ENCODE data around the gene SOWAHB. TPM values are rescaled to one million over a fixed set of nuclear protein-coding genes. Genes with fewer than 3 reads are reported as not detected.

Gene SOWAHB
- total RNA-seq, 3 donors from 2014 or later (not counting 1 experiment from before 2014, with no cell fraction given) = not detected

DNA sequence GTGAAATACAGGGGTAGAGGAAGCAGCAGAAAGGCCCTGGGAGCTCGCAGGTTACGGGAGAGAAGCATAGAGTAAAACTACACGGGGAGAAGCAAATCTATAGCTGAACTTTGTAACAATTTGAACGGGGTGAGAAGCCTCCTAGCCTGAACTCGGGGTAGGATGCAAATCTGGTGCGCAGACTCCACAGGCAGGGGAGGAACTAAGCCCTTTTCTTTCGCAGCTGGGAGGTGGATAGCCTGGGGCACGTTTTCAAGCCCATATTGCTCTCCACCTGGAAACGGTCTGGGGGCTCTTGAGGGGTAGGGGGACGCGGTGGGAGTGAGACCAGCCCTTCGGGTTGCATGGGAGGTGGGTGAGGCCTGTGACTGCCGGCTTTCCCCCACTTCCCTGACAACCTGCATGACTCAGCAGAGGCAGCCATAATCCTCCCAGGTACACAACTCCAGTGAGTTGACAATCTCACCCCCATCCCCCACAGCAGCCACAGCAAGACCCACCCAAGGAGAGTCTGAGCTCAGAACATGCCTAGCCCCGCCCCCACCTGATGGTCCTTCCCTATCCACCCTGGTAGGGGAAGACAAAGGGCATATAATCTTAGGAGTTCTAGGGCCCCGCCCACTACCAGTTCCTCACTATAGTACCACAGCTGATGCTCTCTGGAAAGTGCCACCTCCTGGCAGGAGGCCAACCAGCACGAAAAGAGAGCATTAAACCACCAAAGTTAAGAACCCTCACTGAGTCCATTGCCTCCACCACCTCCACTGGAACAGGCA lies 29.9 kb downstream of the SOWAHB start:
- no peaks in the 10 kb centered on the region for H3K4me1 ChIP-seq (ENCODE audit: control insufficient read depth, insufficient read depth, low read length)
- TF ChIP-seq, protein P1, sequence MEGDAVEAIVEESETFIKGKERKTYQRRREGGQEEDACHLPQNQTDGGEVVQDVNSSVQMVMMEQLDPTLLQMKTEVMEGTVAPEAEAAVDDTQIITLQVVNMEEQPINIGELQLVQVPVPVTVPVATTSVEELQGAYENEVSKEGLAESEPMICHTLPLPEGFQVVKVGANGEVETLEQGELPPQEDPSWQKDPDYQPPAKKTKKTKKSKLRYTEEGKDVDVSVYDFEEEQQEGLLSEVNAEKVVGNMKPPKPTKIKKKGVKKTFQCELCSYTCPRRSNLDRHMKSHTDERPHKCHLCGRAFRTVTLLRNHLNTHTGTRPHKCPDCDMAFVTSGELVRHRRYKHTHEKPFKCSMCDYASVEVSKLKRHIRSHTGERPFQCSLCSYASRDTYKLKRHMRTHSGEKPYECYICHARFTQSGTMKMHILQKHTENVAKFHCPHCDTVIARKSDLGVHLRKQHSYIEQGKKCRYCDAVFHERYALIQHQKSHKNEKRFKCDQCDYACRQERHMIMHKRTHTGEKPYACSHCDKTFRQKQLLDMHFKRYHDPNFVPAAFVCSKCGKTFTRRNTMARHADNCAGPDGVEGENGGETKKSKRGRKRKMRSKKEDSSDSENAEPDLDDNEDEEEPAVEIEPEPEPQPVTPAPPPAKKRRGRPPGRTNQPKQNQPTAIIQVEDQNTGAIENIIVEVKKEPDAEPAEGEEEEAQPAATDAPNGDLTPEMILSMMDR (IDR thresholded peaks at IDR 0.05) = no peak
- H3K9me3 Mint-ChIP-seq = no peaks in the 10 kb centered on the region
- no peak overlapping the region for H3K4me3 Mint-ChIP-seq
- peaks cover 0 to 5% of the 10 kb centered on the region in 2 donors for H3K4me1 Mint-ChIP-seq
- no peak overlapping the region for H3K27ac Mint-ChIP-seq
- no peak overlapping the region for H3K27ac ChIP-seq (ENCODE audit: low read length)
- intact Hi-C loops (cut with micrococcal nuclease) = no loop called here
- no peaks in the 10 kb centered on the region for H3K36me3 ChIP-seq (ENCODE audit: control insufficient read depth, insufficient read depth, low read length)
- H3K27me3 ChIP-seq (ENCODE audit: control insufficient read depth, insufficient read depth, low read length) = no peaks in the 10 kb centered on the region
- no peak overlapping the region for H3K4me3 ChIP-seq (ENCODE audit: low read length)
- peaks cover 5 to 25% of the 10 kb centered on the region in 2 donors for H3K27me3 Mint-ChIP-seq (ENCODE audit: low read depth in 2 of 2)
- H3K9me3 ChIP-seq (ENCODE audit: control insufficient read depth, insufficient read depth, low read length) = no peaks in the 10 kb centered on the region
- H3K36me3 Mint-ChIP-seq = no peaks in the 10 kb centered on the region
- 76% methylated on average over 13 of the region's 16 CpGs for WGBS (ENCODE audit: insufficient coverage)
- no peak for ATAC-seq
- DNase-seq = no peak

DNA sequence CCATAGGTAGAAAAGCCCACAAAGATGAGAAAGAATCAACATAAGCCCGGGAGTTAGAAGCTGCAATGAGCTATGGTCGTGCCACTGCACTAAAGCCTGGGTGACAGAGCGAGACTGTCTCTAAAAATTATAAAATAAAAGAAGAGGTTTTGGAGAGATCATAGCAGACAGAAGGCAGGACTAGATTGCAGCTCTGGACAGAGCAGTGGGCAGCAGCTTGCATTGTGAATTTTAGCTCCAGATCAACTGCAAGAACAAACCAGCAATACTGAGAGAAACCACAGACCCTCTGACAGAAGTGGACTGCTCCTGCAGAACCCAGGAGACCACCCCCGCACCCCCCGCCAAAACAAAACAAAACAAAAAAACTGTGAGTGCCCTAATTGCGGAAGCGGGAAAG lies 30.6 kb downstream of the SOWAHB start:
- no peak overlapping the region for H3K27ac Mint-ChIP-seq
- H3K4me1 Mint-ChIP-seq = peaks cover 0 to 5% of the 10 kb centered on the region in 2 donors
- WGBS (ENCODE audit: insufficient coverage) = 90% methylated on average over 7 of the region's 7 CpGs
- Histone ChIP-seq H3K4me1 (ENCODE audit: control insufficient read depth, insufficient read depth, low read length) (no peaks in the 10 kb centered on the region), H3K27me3 (ENCODE audit: control insufficient read depth, insufficient read depth, low read length) (no peaks in the 10 kb centered on the region), H3K36me3 (ENCODE audit: control insufficient read depth, insufficient read depth, low read length) (no peaks in the 10 kb centered on the region), H3K27ac (ENCODE audit: low read length) (no peak overlapping the region), H3K9me3 (ENCODE audit: control insufficient read depth, insufficient read depth, low read length) (no peaks in the 10 kb centered on the region), H3K4me3 (ENCODE audit: low read length) (no peak overlapping the region)
- DNase-seq = no peak
- peaks cover 5 to 18% of the 10 kb centered on the region in 2 donors for H3K27me3 Mint-ChIP-seq (ENCODE audit: low read depth in 2 of 2)
- no peaks in the 10 kb centered on the region for H3K9me3 Mint-ChIP-seq
- TF ChIP-seq, protein P1 (IDR thresholded peaks at IDR 0.05) = no peak
- no peak overlapping the region for H3K4me3 Mint-ChIP-seq
- intact Hi-C loops (cut with micrococcal nuclease) = no loop called here
- ATAC-seq = no peak
- no peaks in the 10 kb centered on the region for H3K36me3 Mint-ChIP-seq

DNA sequence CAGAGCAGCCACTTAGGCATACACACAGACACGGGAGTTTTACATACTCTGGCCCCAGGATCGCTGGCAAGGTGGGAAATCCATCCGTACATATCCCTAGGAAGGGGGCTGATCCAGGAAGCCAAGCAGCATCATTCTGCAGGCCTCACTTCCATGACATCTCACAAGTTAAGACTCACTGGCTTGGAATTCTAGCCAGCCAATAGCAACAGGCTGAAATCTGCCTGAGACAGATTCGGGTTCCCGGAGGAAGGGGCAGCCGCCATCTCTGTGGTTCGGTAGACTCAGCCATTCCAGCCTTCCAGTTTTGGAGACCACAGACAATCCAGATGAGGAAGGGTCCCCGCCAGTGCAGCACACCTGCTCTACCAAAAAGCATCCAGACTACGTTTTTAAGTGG lies 31.3 kb downstream of the SOWAHB start:
- intact Hi-C loops (cut with micrococcal nuclease) = no loop called here
- 92% methylated on average over 9 of the region's 9 CpGs for WGBS (ENCODE audit: insufficient coverage)
- H3K4me1 ChIP-seq (ENCODE audit: control insufficient read depth, insufficient read depth, low read length) = no peaks in the 10 kb centered on the region
- Mint-ChIP-seq H3K4me1 (peaks cover 0 to 5% of the 10 kb centered on the region in 2 donors), H3K9me3 (no peaks in the 10 kb centered on the region), H3K4me3 (no peak overlapping the region), H3K36me3 (no peaks in the 10 kb centered on the region), H3K27me3 (ENCODE audit: low read depth in 2 of 2) (peaks cover 5 to 18% of the 10 kb centered on the region in 2 donors), H3K27ac (no peak overlapping the region)
- no peak for DNase-seq
- TF ChIP-seq, protein P1 (IDR thresholded peaks at IDR 0.05) = no peak
- H3K27me3 ChIP-seq (ENCODE audit: control insufficient read depth, insufficient read depth, low read length) = no peaks in the 10 kb centered on the region
- H3K36me3 ChIP-seq (ENCODE audit: control insufficient read depth, insufficient read depth, low read length) = no peaks in the 10 kb centered on the region
- no peak for ATAC-seq
- no peaks in the 10 kb centered on the region for H3K9me3 ChIP-seq (ENCODE audit: control insufficient read depth, insufficient read depth, low read length)
- no peak overlapping the region for H3K4me3 ChIP-seq (ENCODE audit: low read length)
- H3K27ac ChIP-seq (ENCODE audit: low read length) = no peak overlapping the region

DNA sequence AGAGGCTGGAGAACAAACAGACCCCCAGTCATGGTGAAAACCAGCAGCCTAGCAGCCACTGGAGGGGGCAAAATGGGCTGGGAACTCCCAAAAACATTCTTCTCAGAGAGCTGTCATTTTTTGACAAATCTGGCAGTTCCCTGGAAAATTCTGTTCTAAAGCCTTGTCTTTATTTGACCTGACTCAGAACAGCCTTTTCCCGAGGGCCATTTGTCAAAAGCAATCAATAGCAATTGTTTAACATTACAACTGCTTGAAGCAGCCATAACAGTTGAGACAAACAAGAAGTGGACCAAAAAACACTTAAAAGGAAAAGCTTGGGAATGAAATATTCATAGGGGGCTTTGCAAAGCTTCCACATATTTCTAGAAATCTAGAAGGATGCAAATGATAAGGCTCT lies 39.6 kb downstream of the SOWAHB start:
- ATAC-seq = no peak

More for the DNA sequence above, 39.6 kb downstream of the SOWAHB start:
- H3K36me3 Mint-ChIP-seq = no peaks in the 10 kb centered on the region
- TF ChIP-seq, protein P1 (IDR thresholded peaks at IDR 0.05) = no peak
- intact Hi-C loops (cut with micrococcal nuclease) = no loop called here
- H3K4me3 ChIP-seq (ENCODE audit: low read length) = no peak overlapping the region
- peaks cover 14 to 18% of the 10 kb centered on the region in 2 donors for H3K27me3 Mint-ChIP-seq (ENCODE audit: low read depth in 2 of 2)
- no peaks in the 10 kb centered on the region for H3K9me3 Mint-ChIP-seq
- no peaks in the 10 kb centered on the region for H3K9me3 ChIP-seq (ENCODE audit: control insufficient read depth, insufficient read depth, low read length)
- no peaks in the 10 kb centered on the region for H3K4me1 ChIP-seq (ENCODE audit: control insufficient read depth, insufficient read depth, low read length)
- no peaks in the 10 kb centered on the region for H3K27me3 ChIP-seq (ENCODE audit: control insufficient read depth, insufficient read depth, low read length)
- no peak for DNase-seq
- WGBS (ENCODE audit: insufficient coverage) = 86% methylated on average over 1 of the region's 1 CpG
- H3K4me1 Mint-ChIP-seq = no peaks in the 10 kb centered on the region
- H3K36me3 ChIP-seq (ENCODE audit: control insufficient read depth, insufficient read depth, low read length) = no peaks in the 10 kb centered on the region
- H3K27ac Mint-ChIP-seq = no peak overlapping the region
- H3K27ac ChIP-seq (ENCODE audit: low read length) = no peak overlapping the region
- H3K4me3 Mint-ChIP-seq = no peak overlapping the region

All from natural killer cell (primary cell).